ENCODE results near the gene IGF2.

Gene IGF2

DNA sequence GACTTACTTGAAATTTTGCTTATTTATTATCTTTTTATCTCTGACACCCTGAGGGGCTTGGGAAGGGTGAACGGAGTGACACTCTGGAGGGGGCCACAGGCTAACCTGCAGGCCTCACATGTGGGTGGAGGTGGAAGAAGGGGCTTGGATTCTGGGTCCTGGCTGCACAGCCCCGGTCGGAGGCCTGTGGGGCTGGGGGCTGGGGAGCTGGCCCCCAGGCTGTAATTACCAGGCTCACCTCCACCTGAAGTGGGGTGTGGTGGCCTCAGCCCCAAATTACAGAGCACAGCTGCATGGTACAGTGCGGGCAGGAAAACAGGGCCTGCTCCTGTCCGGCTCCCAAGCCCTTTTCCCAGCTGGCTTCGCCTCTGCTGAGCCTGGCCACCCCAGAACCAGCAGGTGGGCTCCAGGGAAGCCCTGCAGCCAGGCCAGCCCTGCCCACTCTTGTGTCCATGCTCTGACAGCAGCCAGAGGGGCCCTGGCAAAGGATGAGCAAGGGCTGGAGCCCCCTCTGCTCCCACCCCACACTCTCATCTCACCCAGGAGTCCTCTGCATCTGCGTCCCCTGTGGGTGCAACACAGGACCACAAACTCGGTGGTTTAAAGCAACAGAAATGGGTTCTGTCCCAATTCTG, 48.0 kb downstream of the IGF2 start:
- Histone ChIP-seq H3K36me3 (ENCODE audit: insufficient read depth, low read length) (no peaks in the 10 kb centered on the region), H3F3A (ENCODE audit: insufficient read depth, low read length) (no peaks in the 10 kb centered on the region), H3K4me3 (ENCODE audit: low read depth, low read length, poor library complexity, severe bottlenecking) (no peak overlapping the region), H2AFZ (ENCODE audit: low read length) (no peak overlapping the region), H4K20me1 (ENCODE audit: insufficient read depth, low read length) (no peaks in the 10 kb centered on the region), H3K4me2 (ENCODE audit: low read length) (no peak overlapping the region), H3K9ac (ENCODE audit: low read length) (no peak overlapping the region), H3K4me1 (ENCODE audit: insufficient read depth, low read length, severe bottlenecking) (no peaks in the 10 kb centered on the region), H3K9me3 (ENCODE audit: low read length) (no peaks in the 10 kb centered on the region), H3K79me2 (ENCODE audit: insufficient read depth, low read length) (no peaks in the 10 kb centered on the region), H3K27me3 (ENCODE audit: insufficient read depth, low read length) (no peaks in the 10 kb centered on the region; the same call in 1 of the 2 replicates), H3K27ac (ENCODE audit: low read depth, low read length, poor library complexity, severe bottlenecking) (no peak overlapping the region), H3K9me2 (ENCODE audit: low read depth, low read length) (no peaks in the 10 kb centered on the region)
- TF ChIP-seq, protein P1, sequence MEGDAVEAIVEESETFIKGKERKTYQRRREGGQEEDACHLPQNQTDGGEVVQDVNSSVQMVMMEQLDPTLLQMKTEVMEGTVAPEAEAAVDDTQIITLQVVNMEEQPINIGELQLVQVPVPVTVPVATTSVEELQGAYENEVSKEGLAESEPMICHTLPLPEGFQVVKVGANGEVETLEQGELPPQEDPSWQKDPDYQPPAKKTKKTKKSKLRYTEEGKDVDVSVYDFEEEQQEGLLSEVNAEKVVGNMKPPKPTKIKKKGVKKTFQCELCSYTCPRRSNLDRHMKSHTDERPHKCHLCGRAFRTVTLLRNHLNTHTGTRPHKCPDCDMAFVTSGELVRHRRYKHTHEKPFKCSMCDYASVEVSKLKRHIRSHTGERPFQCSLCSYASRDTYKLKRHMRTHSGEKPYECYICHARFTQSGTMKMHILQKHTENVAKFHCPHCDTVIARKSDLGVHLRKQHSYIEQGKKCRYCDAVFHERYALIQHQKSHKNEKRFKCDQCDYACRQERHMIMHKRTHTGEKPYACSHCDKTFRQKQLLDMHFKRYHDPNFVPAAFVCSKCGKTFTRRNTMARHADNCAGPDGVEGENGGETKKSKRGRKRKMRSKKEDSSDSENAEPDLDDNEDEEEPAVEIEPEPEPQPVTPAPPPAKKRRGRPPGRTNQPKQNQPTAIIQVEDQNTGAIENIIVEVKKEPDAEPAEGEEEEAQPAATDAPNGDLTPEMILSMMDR (IDR thresholded peaks at IDR 0.05; ENCODE audit: low read length), result no peak
- TF ChIP-seq EZH2 (IDR thresholded peaks at IDR 0.05; ENCODE audit: borderline replicate concordance, low read length), result no peak

DNA sequence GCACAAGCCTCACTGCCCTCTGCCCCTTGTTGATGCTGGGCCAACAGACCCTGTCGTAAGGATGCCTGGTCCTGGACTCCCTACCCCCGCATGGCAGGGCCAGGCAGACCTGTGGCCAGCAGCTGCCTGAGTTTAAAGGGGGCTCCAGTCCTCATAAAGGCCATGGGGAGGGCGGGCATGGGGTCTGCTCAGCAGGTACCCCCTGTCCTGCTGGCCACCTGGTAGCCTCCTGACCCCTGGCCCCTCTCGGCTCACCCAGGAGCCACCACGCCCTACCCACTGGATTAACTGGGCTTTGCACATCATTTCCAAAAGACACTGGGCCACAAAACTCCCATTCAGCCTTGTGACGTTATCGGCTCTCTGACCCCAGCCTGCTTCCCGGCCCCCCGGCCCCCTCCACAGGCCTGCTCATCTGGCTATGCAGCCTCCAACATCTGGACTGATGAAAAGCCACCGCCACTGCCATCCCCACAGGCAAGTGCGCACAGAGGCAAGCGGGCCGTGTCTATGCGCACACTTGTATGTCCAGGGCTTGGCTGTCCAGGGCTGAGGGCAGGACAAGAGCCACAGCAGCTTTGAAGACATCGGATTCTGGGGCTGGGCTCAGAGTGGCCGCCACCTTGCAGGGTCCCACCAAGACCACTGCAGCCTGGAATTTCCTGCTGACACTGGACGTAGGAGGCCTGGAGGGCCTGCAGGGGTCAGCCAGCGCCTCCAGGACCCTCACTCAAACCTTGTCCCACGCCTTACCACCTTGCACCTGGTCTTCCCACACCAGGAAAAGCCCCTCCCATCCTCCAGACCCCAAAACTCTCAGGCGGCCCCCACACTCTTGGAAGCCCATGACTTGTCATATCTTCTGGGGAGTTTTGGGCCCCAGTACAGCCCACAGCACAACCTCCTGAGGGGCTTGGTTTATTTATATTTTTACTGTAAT, 48.7 kb downstream of the IGF2 start:
- TF ChIP-seq, protein P1 (IDR thresholded peaks at IDR 0.05; ENCODE audit: low read length), result no peak
- no peak for TF ChIP-seq EZH2 (IDR thresholded peaks at IDR 0.05; ENCODE audit: borderline replicate concordance, low read length)
- no peak overlapping the region for H3K9ac ChIP-seq (ENCODE audit: low read length)

DNA sequence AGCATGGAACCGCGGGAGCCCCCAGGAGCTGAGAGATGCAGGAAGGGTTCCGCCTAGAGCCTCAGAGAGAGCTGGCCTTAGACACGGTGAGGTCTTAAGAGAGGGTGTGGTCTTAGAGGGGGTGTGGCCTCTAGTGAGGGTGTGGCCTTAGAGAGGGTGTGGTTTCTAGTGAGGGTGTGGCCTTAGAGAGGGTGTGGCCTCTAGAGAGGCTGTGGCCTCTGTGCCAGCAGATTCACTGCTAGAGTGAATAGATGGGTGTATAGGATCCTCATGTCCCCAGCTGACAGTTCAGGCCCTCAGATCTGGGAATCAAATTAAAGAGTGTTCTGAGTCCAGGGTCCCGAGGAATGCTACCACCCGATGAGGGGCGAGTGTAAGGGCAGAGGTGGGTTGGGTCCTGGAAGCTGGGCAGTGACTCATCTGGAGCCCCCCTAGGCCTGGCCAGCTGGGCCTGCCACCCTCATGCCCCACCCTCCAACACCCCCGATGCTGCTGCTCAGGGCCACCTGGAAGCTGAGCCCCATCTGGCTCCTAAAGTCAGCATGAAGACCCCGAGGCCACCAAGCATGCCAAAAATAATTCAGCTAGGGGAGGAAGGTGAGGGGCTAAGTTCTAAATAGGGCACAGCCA, 49.5 kb downstream of the IGF2 start:
- Histone ChIP-seq H3K4me2 (ENCODE audit: low read length) (no peak overlapping the region), H3K27me3 (ENCODE audit: insufficient read depth, low read length) (no peaks in the 10 kb centered on the region; the same call in 1 of the 2 replicates)

More for the DNA sequence above, 48.7 kb downstream of the IGF2 start:
- H3K4me1 ChIP-seq (ENCODE audit: insufficient read depth, low read length, severe bottlenecking), result no peaks in the 10 kb centered on the region
- H2AFZ ChIP-seq (ENCODE audit: low read length), result no peak overlapping the region
- H3K79me2 ChIP-seq (ENCODE audit: insufficient read depth, low read length), result no peaks in the 10 kb centered on the region
- no peak overlapping the region for H3K4me3 ChIP-seq (ENCODE audit: low read depth, low read length, poor library complexity, severe bottlenecking)
- no peak overlapping the region for H3K27ac ChIP-seq (ENCODE audit: low read depth, low read length, poor library complexity, severe bottlenecking)
- no peaks in the 10 kb centered on the region for H3K9me3 ChIP-seq (ENCODE audit: low read length)
- no peaks in the 10 kb centered on the region for H3F3A ChIP-seq (ENCODE audit: insufficient read depth, low read length)
- H3K27me3 ChIP-seq (ENCODE audit: insufficient read depth, low read length), result no peaks in the 10 kb centered on the region; the same call in 1 of the 2 replicates
- H3K36me3 ChIP-seq (ENCODE audit: insufficient read depth, low read length), result no peaks in the 10 kb centered on the region
- no peak overlapping the region for H3K4me2 ChIP-seq (ENCODE audit: low read length)
- no peaks in the 10 kb centered on the region for H4K20me1 ChIP-seq (ENCODE audit: insufficient read depth, low read length)
- H3K9me2 ChIP-seq (ENCODE audit: low read depth, low read length), result no peaks in the 10 kb centered on the region

More for the DNA sequence above, 49.5 kb downstream of the IGF2 start:
- no peaks in the 10 kb centered on the region for H3K36me3 ChIP-seq (ENCODE audit: insufficient read depth, low read length)
- H3K9ac ChIP-seq (ENCODE audit: low read length), result no peak overlapping the region
- H3K79me2 ChIP-seq (ENCODE audit: insufficient read depth, low read length), result no peaks in the 10 kb centered on the region
- no peak overlapping the region for H3K4me3 ChIP-seq (ENCODE audit: low read depth, low read length, poor library complexity, severe bottlenecking)
- H4K20me1 ChIP-seq (ENCODE audit: insufficient read depth, low read length), result no peaks in the 10 kb centered on the region
- no peak overlapping the region for H3K27ac ChIP-seq (ENCODE audit: low read depth, low read length, poor library complexity, severe bottlenecking)
- H2AFZ ChIP-seq (ENCODE audit: low read length), result no peak overlapping the region
- TF ChIP-seq, protein P1 (IDR thresholded peaks at IDR 0.05; ENCODE audit: low read length), result no peak
- no peak for TF ChIP-seq EZH2 (IDR thresholded peaks at IDR 0.05; ENCODE audit: borderline replicate concordance, low read length)
- H3K4me1 ChIP-seq (ENCODE audit: insufficient read depth, low read length, severe bottlenecking), result no peaks in the 10 kb centered on the region
- no peaks in the 10 kb centered on the region for H3K9me2 ChIP-seq (ENCODE audit: low read depth, low read length)
- H3F3A ChIP-seq (ENCODE audit: insufficient read depth, low read length), result no peaks in the 10 kb centered on the region
- H3K9me3 ChIP-seq (ENCODE audit: low read length), result no peaks in the 10 kb centered on the region

Measured in OCI-LY1 (cell line).